Gastrocnemius medialis (tissue), 4 donors: ENCODE results near the gene HAL. TPM values are rescaled to one million over a fixed set of nuclear protein-coding genes. Genes with fewer than 3 reads are reported as not detected.

Source experiments
- ATAC-seq, 2 donors: fragments of 150-250 bp; one replicate each; pipeline ENCODE4 v1.9.1; 2016
- DNase-seq, 2 donors: peaks; one replicate each; pipeline ENCODE4 v3.0.0-alpha.2; 2019
- H3K27ac ChIP-seq, 4 donors: fragments of 200-600 bp; sonication (generic); 1 replicate in 1 of 4; 2 replicates in 3 of 4; pipeline ENCODE4 v1.5.1; 2016 to 2018; ENCODE audit warnings: mild to moderate bottlenecking in 2 of 4, moderate library complexity in 1 of 4
- H3K27me3 ChIP-seq, 3 donors: fragments of 200-600 bp; sonication (generic) in 2 of 3; 1 replicate in 1 of 3; 2 replicates in 2 of 3; pipeline versions ENCODE4 v1.5.1 to v1.6.0; 2016 to 2019; ENCODE audit warnings: mild to moderate bottlenecking in 1 of 3, moderate library complexity in 1 of 3
- H3K36me3 ChIP-seq, 2 donors: fragments of 200-600 bp; sonication (generic) in 1 of 2; one replicate each; pipeline ENCODE4 v1.5.1; 2017 to 2018
- H3K4me1 ChIP-seq, 2 donors: fragments of 200-600 bp; sonication (generic) in 1 of 2; one replicate each; pipeline ENCODE4 v1.5.1; 2016 to 2017; ENCODE audit warnings: mild to moderate bottlenecking in 2 of 2
- H3K4me3 ChIP-seq, 4 donors: fragments of 200-600 bp; sonication (generic) in 3 of 4; 1 replicate in 1 of 4; 2 replicates in 3 of 4; pipeline ENCODE4 v1.5.1; 2016 to 2019; ENCODE audit warnings: mild to moderate bottlenecking in 2 of 4
- H3K9me3 ChIP-seq, 3 donors: fragments of 200-600 bp; sonication (generic) in 2 of 3; 1 replicate in 1 of 3; 2 replicates in 2 of 3; pipeline ENCODE4 v1.5.1; 2016 to 2019
- POLR2A ChIP-seq, 2 donors: fragments of 450-650 bp; IDR thresholded peaks; one replicate each; pipeline ENCODE4 v1.6.1; 2017; ENCODE audit warnings: antibody characterized with exemption in 2 of 2, mild to moderate bottlenecking in 2 of 2, moderate library complexity in 2 of 2
- in situ Hi-C, 4 donors: fragments of 200-750 bp; cut with MboI; loops; one replicate each; pipeline versions ENCODE4 v1.15.0 to v1.8.0; 2017; ENCODE audit warnings: low sequenced_read_pairs in 4 of 4
- intact Hi-C: fragments of 100-400 bp; cut with DNase I; formaldehyde crosslinking; loops from one replicate; pipeline ENCODE4 v1.15.1; 2023; ENCODE audit warnings: low total_unique reads
- total RNA-seq, 4 donors: library from RNA; depleted of rRNA; stranded (reverse); fragments of >200 nt; gene quantifications; one replicate each; pipeline versions ENCODE4 v1.1.0 to v1.2.3, GENCODE V29; 2016
- TF ChIP-seq, protein P1 (sequence below), 5 experiments: fragments of 450-650 bp in 3 of 5; fragments of 200-600 bp in 2 of 5; sonication (generic) in 2 of 5; IDR thresholded peaks in 4 of 5; conservative IDR thresholded peaks in 1 of 5; 1 replicate in 4 of 5; 2 replicates in 1 of 5; pipeline ENCODE4 v1.5.1; 2016 to 2019; ENCODE audit warnings: antibody characterized with exemption in 5 of 5, mild to moderate bottlenecking in 3 of 5, moderate library complexity in 3 of 5

HAL gene
- total RNA-seq, 4 donors from 2014 or later, result 0.59 to 1.3 (median 1.3) TPM; not detected in 1

GRCh38 chr12:96007729-96008128, 11.6 kb upstream of the HAL start:
- in situ Hi-C loops, result no loop called here
- H3K36me3 ChIP-seq, result peaks cover 0 to 84% of the 10 kb centered on the region in 2 donors
- TF ChIP-seq POLR2A (IDR thresholded peaks at IDR 0.05), result no peak
- TF ChIP-seq, protein P1, sequence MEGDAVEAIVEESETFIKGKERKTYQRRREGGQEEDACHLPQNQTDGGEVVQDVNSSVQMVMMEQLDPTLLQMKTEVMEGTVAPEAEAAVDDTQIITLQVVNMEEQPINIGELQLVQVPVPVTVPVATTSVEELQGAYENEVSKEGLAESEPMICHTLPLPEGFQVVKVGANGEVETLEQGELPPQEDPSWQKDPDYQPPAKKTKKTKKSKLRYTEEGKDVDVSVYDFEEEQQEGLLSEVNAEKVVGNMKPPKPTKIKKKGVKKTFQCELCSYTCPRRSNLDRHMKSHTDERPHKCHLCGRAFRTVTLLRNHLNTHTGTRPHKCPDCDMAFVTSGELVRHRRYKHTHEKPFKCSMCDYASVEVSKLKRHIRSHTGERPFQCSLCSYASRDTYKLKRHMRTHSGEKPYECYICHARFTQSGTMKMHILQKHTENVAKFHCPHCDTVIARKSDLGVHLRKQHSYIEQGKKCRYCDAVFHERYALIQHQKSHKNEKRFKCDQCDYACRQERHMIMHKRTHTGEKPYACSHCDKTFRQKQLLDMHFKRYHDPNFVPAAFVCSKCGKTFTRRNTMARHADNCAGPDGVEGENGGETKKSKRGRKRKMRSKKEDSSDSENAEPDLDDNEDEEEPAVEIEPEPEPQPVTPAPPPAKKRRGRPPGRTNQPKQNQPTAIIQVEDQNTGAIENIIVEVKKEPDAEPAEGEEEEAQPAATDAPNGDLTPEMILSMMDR (IDR thresholded peaks at IDR 0.05 in 4 of 5, conservative IDR thresholded peaks at IDR 0.05 in 1 of 5), result no peak

DNA sequence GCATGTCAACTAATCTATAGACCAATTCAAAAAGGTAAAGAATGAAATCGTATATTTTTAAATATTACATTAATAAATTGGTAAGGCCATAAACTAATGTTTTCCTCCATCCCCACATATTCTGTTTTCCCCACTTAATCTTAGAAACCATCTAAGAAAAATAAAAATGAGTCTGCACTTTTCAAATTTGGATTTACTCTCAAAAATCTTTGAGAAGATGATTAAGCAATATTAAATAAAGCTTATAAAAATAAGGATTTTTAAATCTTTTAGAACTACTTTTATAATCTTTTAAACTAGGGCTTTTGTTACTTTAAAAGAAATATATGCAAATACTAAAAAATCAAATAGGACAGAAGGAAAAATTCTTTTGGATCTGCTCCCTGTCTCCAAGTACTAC, 10.6 kb upstream of the HAL start:
- Histone ChIP-seq H3K4me1 (no peaks in the 10 kb centered on the region), H3K4me3 (no peak overlapping the region), H3K27ac (no peak overlapping the region), H3K9me3 (no peaks in the 10 kb centered on the region), H3K36me3 (peaks cover 0 to 79% of the 10 kb centered on the region in 2 donors), H3K27me3 (no peaks in the 10 kb centered on the region)
- in situ Hi-C loops, result no loop called here
- ATAC-seq, result no peak
- no peak for DNase-seq
- no peak for TF ChIP-seq POLR2A (IDR thresholded peaks at IDR 0.05)
- TF ChIP-seq, protein P1 (IDR thresholded peaks at IDR 0.05 in 4 of 5, conservative IDR thresholded peaks at IDR 0.05 in 1 of 5), result no peak
- intact Hi-C loops, result no loop called here

More at GRCh38 chr12:96007729-96008128, 11.6 kb upstream of the HAL start:
- H3K9me3 ChIP-seq, result no peaks in the 10 kb centered on the region
- H3K27me3 ChIP-seq, result no peaks in the 10 kb centered on the region
- no peaks in the 10 kb centered on the region for H3K4me1 ChIP-seq
- no peak for DNase-seq
- no peak overlapping the region for H3K27ac ChIP-seq
- H3K4me3 ChIP-seq, result no peak overlapping the region
- intact Hi-C loops, result no loop called here
- no peak for ATAC-seq

GRCh38 chr12:96000858-96001257, 4.7 kb upstream of the HAL start:
- no peaks in the 10 kb centered on the region for H3K27me3 ChIP-seq
- H3K9me3 ChIP-seq, result no peaks in the 10 kb centered on the region
- DNase-seq, result no peak
- intact Hi-C loops (no loop called here), in situ Hi-C loops (no loop called here)
- no peak overlapping the region for H3K27ac ChIP-seq
- no peaks in the 10 kb centered on the region for H3K4me1 ChIP-seq
- no peak for ATAC-seq
- peaks cover 0 to 39% of the 10 kb centered on the region in 2 donors for H3K36me3 ChIP-seq
- TF ChIP-seq, protein P1 (IDR thresholded peaks at IDR 0.05 in 4 of 5, conservative IDR thresholded peaks at IDR 0.05 in 1 of 5), result no peak
- TF ChIP-seq POLR2A (IDR thresholded peaks at IDR 0.05), result no peak
- no peak overlapping the region for H3K4me3 ChIP-seq

GRCh38 chr12:95999484-95999883, 3.3 kb upstream of the HAL start:
- intact Hi-C loops (loop anchor here (2.0 kb wide), 1 partner anchor 179 kb away; no protein-coding TSS in a partner anchor), in situ Hi-C loops (loop anchor here in 2 of 4 donors (10.0 kb wide), 1 partner anchor 85 kb away; no protein-coding TSS in a partner anchor)
- Histone ChIP-seq H3K9me3 (no peaks in the 10 kb centered on the region), H3K27me3 (no peaks in the 10 kb centered on the region), H3K36me3 (peaks cover 0 to 27% of the 10 kb centered on the region in 2 donors), H3K27ac (no peak overlapping the region), H3K4me1 (no peaks in the 10 kb centered on the region), H3K4me3 (no peak overlapping the region)
- TF ChIP-seq POLR2A (IDR thresholded peaks at IDR 0.05), result no peak
- TF ChIP-seq, protein P1 (IDR thresholded peaks at IDR 0.05 in 4 of 5, conservative IDR thresholded peaks at IDR 0.05 in 1 of 5), result no peak
- no peak for DNase-seq
- ATAC-seq, result no peak
